ENCODE results near the gene SYNE1. TPM values are rescaled to one million over a fixed set of nuclear protein-coding genes. Genes with fewer than 3 reads are reported as not detected.
A peak's percentile ranks its signal among the peaks of the same experiment; 100 is the strongest.

The SYNE1 gene
- total RNA-seq, 2 experiments from 2014 or later, result 25.8 to 25.9 TPM

DNA sequence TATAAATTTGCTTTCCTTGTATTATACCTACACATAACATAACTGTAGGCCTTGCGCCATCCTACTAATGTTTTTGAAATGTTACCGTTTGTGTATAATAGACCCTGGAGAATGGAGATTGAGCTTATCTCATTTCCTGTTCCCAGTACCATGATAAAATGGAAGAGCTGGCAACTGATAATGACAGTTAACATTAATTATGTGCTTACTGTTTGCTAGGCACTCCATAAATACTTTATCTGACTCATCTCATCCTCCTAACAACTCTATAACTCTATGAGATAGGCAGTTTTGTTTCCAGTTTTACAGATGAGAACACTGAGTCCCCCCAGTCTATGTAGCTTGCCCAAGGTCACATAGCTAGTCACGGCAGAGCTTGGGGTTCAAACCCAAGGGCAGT is 396.7 kb downstream of the SYNE1 start:
- Mint-ChIP-seq H3K4me1 (ENCODE audit: low read depth) (peaks cover 3% of the 10 kb centered on the region), H3K27me3 (no peaks in the 10 kb centered on the region), H3K4me3 (no peak overlapping the region), H3K36me3 (peaks cover 20% of the 10 kb centered on the region), H3K27ac (no peak overlapping the region), H3K9me3 (no peaks in the 10 kb centered on the region)
- ChIA-PET CTCF (interaction anchor here (1.0 kb wide), 1 partner anchor 33 kb away, joined by 3 read pairs; no protein-coding TSS in a partner anchor), POLR2A (no interaction called here)
- intact Hi-C loops (cut with micrococcal nuclease), result no loop called here
- no peak for DNase-seq

DNA sequence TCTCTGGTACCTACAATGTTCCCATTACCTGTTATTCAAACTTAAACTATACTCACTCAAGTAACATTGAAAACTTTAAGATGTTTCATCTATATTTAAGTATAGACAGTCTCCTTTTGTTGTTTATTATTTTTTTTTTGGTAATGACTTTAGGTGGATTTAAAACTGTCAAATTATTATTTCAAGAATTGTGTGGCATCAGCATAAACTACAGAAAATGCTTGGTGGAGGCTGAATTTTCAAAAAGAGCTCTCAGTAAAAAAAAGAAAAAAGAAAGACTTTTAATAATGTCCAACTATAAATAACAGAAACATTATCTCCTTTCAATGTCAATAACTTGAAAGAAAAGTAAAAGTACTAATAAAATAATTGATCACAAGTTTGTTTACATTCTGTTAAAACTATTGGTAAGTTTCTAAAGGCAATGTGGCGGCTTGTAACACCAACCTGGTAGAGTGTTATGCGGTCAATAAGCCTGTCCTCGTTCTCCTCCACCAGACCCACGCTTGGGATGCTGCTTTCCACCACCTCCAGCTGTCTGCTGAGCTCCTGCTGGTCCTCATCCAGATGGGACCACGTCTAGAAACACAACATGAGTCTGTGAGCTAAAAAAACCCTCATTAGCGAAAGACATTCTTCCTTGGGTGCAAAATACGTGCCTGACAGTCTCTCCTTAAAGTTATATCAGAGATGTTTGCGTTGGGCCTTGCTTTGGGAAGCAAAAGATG is 400.6 kb downstream of the SYNE1 start:
- H3K27ac Mint-ChIP-seq, result no peak overlapping the region
- no peak overlapping the region for H3K4me3 Mint-ChIP-seq
- peaks cover 26% of the 10 kb centered on the region for H3K4me1 Mint-ChIP-seq (ENCODE audit: low read depth)
- DNase-seq, result no peak
- ChIA-PET CTCF (interaction anchor here (0.6 kb wide), 1 partner anchor 84 kb away, joined by 3 read pairs; no protein-coding TSS in a partner anchor), POLR2A (no interaction called here)
- no peaks in the 10 kb centered on the region for H3K9me3 Mint-ChIP-seq
- H3K36me3 Mint-ChIP-seq, result peaks cover 17% of the 10 kb centered on the region
- H3K27me3 Mint-ChIP-seq, result no peaks in the 10 kb centered on the region
- intact Hi-C loops (cut with micrococcal nuclease), result no loop called here

DNA sequence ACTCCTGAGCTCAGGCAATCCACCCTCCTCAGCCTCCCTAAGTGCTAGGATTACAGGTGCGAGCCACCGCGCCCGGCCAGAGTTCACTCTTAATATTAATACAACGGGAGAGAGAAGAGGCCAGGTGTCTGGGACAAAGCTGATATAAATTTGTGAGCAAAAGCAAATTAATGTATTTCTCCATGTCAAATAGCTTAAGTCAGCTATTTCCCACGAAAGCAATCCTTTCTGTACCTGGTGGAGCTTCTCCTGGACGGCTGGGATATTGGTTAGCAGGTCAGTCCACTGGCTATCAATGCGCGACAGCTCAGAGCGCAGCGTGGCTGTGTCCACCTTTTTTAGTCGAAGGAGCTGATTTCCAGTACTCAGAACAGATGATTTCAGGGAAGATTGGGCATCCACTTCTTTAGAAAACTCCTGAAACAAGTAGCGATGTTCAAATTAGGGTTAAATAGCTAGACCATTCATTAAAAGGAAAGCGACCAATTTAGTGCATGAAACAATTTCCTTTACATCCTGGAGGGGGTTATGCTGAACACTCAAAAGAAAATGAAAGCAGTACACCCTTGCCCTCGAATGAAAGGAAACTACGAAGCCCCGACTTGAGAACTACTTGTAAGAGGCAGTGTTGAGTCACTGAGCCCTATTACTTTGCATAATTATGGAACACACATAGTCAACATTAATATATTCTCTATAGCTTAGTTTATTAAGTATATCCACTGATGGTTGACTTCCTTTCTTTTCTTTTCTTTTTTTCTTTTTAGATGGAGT is 403.4 kb downstream of the SYNE1 start:
- intact Hi-C loops (cut with micrococcal nuclease), result loop anchor here (1.0 to 2.0 kb wide), 2 partner anchors 51 to 62 kb away; no protein-coding TSS in a partner anchor
- Mint-ChIP-seq H3K4me1 (ENCODE audit: low read depth) (peaks cover 26% of the 10 kb centered on the region), H3K27me3 (no peaks in the 10 kb centered on the region), H3K36me3 (peaks cover 13% of the 10 kb centered on the region), H3K27ac (peak overlapping the region; percentile 74), H3K4me3 (peak overlapping the region; percentile 67), H3K9me3 (no peaks in the 10 kb centered on the region)
- POLR2A ChIA-PET, result interaction anchor here (0.7 to 1.2 kb wide), 3 partner anchors 16 to 68 kb away, joined by 4 to 7 read pairs (median 4); no protein-coding TSS in a partner anchor
- CTCF ChIA-PET, result interaction anchor here (0.8 to 2.0 kb wide), 8 partner anchors 11 to 109 kb away, joined by 3 to 7 read pairs (median 4); no protein-coding TSS in a partner anchor
- peak; percentile 25 for DNase-seq

DNA sequence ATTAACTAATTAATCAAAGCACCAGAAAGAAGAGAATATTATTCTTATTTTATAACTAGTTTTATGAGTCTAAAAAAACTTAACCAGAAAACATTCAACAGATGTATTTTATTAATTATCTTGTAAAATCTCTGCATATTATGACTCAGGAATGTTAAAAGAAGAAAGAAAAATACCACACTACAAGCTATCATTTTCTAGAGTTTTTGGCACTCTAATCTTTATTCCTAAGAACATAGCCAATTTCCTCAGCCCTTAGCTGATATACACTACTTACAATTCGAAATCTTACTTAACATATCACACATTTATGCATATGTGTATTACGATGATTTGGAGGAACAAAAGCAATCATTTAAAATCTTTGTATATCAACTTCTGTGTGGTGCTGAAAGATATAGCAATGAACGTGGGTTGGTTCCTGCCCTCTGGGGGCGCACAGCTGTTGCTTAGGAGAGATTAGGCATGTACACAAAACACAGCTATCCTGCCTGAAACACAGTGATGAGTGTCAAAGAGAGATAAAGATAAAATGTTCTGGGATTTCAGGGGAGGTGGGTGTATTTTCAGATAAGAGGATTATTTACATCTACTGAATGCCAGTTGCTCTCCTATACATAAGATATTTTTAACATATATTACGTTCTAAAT is 404.5 kb downstream of the SYNE1 start:
- ChIA-PET POLR2A (interaction anchor here (1.2 kb wide), 1 partner anchor 69 kb away, joined by 7 read pairs; no protein-coding TSS in a partner anchor), CTCF (interaction anchor here (0.8 to 2.0 kb wide), 4 partner anchors 10 to 106 kb away, joined by 3 to 6 read pairs (median 4); no protein-coding TSS in a partner anchor)
- intact Hi-C loops (cut with micrococcal nuclease), result loop anchor here (2.0 kb wide), 1 partner anchor 50 kb away; no protein-coding TSS in a partner anchor
- H3K36me3 Mint-ChIP-seq, result peaks cover 12% of the 10 kb centered on the region
- no peaks in the 10 kb centered on the region for H3K9me3 Mint-ChIP-seq
- H3K27ac Mint-ChIP-seq, result peak overlapping the region; percentile 70
- H3K4me3 Mint-ChIP-seq, result peak overlapping the region; percentile 67
- DNase-seq, result peak; percentile 54
- peaks cover 23% of the 10 kb centered on the region for H3K4me1 Mint-ChIP-seq (ENCODE audit: low read depth)
- no peaks in the 10 kb centered on the region for H3K27me3 Mint-ChIP-seq

DNA sequence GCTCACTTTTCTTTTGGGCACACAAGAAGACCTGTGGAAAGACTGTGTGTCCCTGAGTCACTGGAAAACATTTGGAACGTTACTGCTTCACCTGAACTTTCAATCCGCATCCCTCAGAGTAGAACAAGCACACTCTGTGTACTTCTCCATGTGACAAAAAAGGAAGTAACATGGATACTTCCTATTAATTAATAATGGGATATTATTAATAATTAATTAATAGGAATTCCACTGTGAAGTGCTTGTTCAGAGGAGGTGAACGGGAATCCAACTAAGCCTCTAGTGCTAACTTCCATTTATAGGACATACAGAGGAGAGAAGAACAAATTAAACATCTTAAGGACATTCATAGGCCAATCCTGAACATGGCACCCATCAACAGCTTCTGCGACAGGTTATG is 407.8 kb downstream of the SYNE1 start:
- ChIA-PET POLR2A (no interaction called here), CTCF (interaction anchor here (0.7 to 1.2 kb wide), 3 partner anchors 12 to 23 kb away, joined by 3 to 5 read pairs (median 4); no protein-coding TSS in a partner anchor)
- Mint-ChIP-seq H3K27ac (no peak overlapping the region), H3K27me3 (no peaks in the 10 kb centered on the region), H3K4me1 (ENCODE audit: low read depth) (peaks cover 20% of the 10 kb centered on the region), H3K9me3 (no peaks in the 10 kb centered on the region), H3K36me3 (peaks cover 17% of the 10 kb centered on the region), H3K4me3 (no peak overlapping the region)
- no peak for DNase-seq
- intact Hi-C loops (cut with micrococcal nuclease), result no loop called here

DNA sequence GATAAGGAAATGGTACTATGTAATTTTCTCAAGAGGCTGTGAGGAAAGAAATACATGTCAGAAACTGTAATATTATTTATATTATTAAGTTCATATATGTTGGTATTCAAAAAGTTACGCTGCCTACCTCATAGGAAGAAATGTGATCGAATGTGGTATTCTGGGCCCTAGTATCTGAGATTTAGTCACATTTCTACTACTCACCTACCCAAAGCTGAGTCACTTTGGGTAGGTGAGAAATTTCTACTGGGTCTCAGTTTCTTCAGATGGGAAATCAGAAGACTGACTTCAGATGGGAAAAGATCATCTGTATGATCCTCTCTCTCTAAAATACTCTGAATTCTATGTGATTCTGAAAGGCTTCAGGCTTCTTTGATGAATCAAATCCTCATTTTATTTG is 411.0 kb downstream of the SYNE1 start:
- CTCF ChIA-PET, result interaction anchor here (0.6 to 1.7 kb wide), 2 partner anchors 20 to 81 kb away, joined by 4 to 5 read pairs; no protein-coding TSS in a partner anchor
- Mint-ChIP-seq H3K27ac (no peak overlapping the region), H3K36me3 (peaks cover 38% of the 10 kb centered on the region), H3K4me3 (no peak overlapping the region), H3K9me3 (peaks cover 14% of the 10 kb centered on the region), H3K4me1 (ENCODE audit: low read depth) (peaks cover 3% of the 10 kb centered on the region), H3K27me3 (no peaks in the 10 kb centered on the region)
- POLR2A ChIA-PET, result no interaction called here
- DNase-seq, result no peak
- intact Hi-C loops (cut with micrococcal nuclease), result no loop called here

DNA sequence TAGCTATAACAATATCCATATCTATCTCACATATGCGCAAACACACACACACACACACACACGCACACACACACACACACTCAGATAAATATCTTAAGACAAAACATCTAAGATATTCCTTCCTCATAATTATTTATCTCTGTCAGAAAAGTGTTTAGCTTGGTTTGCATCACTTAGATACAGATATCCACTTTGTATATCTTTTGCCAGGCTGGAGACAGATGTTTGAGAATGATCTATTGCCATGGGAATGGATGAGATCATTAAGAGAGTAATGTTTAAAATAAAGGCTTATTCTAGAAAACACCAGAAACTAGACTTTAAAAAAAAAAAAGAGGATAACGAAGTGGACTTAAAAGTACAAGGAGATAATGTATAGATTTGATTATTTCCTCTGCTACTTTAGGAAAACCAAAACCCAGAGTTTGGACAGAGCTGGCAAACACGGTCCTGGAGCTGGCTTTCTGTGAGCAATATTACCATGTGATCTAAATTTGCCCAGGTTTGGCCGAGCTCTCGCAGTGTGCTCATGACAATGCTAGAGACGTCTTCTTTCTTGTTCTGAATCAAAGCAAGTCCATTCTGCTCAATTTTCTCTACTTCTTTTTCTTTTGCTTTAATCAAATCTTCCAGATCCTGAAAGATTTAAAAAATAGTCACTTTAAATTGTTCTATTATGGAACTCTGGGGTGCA is 411.8 kb downstream of the SYNE1 start:
- Mint-ChIP-seq H3K9me3 (peaks cover 14% of the 10 kb centered on the region), H3K27ac (no peak overlapping the region), H3K4me1 (ENCODE audit: low read depth) (peaks cover 3% of the 10 kb centered on the region), H3K36me3 (peaks cover 40% of the 10 kb centered on the region), H3K4me3 (no peak overlapping the region), H3K27me3 (no peaks in the 10 kb centered on the region)
- POLR2A ChIA-PET, result no interaction called here
- intact Hi-C loops (cut with micrococcal nuclease), result no loop called here
- no peak for DNase-seq
- CTCF ChIA-PET, result interaction anchor here (0.6 kb wide), 1 partner anchor 107 kb away, joined by 3 read pairs; no protein-coding TSS in a partner anchor

DNA sequence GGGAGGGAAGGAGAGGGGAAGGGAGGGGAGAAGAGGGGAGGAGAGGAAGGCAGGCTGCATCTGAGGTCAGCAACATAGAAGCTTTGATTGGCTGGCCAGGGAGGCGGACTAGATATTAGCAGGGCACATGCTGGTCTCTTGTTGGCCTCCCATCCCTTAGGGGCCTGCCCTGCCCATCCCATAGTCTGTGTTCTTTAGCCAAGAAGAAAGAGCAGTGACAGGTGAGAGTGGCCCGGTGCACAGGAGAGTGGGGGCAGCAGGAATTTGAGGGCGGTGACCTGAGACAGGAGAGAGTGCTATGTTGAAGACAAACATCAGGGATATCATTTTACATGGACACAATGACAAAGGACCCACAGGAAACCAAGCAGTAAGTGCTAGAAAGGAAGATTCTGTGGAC is 413.5 kb downstream of the SYNE1 start:
- H3K4me3 Mint-ChIP-seq, result no peak overlapping the region
- peaks cover 44% of the 10 kb centered on the region for H3K36me3 Mint-ChIP-seq
- POLR2A ChIA-PET, result interaction anchor here (1.0 kb wide), 1 partner anchor 22 kb away, joined by 3 read pairs; no protein-coding TSS in a partner anchor
- no peak overlapping the region for H3K27ac Mint-ChIP-seq
- intact Hi-C loops (cut with micrococcal nuclease), result no loop called here
- peaks cover 14% of the 10 kb centered on the region for H3K9me3 Mint-ChIP-seq
- DNase-seq, result no peak
- CTCF ChIA-PET, result no interaction called here
- no peaks in the 10 kb centered on the region for H3K27me3 Mint-ChIP-seq
- H3K4me1 Mint-ChIP-seq (ENCODE audit: low read depth), result peaks cover 3% of the 10 kb centered on the region

DNA sequence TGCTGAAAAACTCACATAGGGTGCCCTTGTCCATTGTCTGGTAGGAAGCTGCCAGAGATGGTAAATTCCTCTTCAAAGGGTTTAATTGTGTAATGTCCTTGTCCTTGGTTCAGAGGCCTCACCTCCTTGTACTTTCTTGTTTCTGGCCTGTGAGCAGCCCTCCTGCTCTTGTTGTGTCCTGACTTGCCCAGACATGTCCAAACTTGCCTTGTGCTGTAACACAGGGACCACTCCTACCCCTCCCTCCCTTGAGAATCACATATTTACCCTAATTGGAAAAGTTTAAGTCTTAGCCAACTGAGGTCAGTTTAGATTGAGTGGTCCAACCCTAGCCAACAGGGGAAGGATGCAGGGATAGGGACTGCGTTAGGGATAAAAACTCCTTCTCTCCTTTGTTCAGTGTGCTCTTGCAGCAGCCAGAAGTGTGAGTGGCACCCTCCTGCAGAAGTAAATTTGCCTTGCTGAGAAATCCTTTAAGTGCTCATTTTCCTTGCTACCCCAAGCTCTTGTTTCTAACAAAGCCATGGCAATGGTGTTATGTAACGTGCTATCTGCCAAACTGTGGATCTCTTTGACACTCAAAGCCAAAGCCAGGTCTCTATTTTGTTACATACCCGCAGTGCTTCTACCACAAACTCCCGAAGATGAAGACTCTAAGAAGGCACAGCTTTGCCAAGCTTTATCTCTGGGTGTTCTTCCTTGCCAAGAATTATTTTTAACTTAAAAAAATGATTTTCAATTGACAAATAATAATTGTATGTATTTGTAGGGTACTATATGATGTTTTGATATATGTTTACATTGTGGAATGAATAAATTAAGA is 415.1 kb downstream of the SYNE1 start:
- no peak overlapping the region for H3K4me3 Mint-ChIP-seq
- peaks cover 14% of the 10 kb centered on the region for H3K9me3 Mint-ChIP-seq
- H3K4me1 Mint-ChIP-seq (ENCODE audit: low read depth), result peaks cover 3% of the 10 kb centered on the region
- intact Hi-C loops (cut with micrococcal nuclease), result no loop called here
- ChIA-PET CTCF (interaction anchor here (1.8 kb wide), 1 partner anchor 11 kb away, joined by 4 read pairs; no protein-coding TSS in a partner anchor), POLR2A (no interaction called here)
- peak overlapping the region; percentile 54 for H3K27ac Mint-ChIP-seq
- no peak for DNase-seq
- no peaks in the 10 kb centered on the region for H3K27me3 Mint-ChIP-seq
- peaks cover 45% of the 10 kb centered on the region for H3K36me3 Mint-ChIP-seq

DNA sequence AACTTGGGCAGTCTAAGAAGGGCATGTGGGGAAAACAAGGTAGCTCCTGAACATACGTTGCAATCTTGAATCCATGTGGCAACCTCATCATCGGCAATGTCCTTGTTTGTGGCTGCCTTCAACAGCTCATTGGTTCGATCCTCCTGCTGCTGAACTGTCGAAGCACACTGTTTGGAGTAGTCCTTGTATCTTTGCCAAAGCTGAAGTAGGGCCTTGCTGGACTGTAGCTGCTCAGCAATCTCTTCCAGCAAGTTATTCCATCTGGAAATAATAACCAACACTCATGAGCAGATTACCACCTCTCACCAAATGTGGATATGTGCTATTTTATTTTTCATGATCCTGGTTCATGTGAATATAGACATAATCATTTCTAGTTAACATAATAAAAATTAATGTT is 416.4 kb downstream of the SYNE1 start:
- intact Hi-C loops (cut with micrococcal nuclease), result no loop called here
- Mint-ChIP-seq H3K9me3 (peaks cover 14% of the 10 kb centered on the region), H3K36me3 (peaks cover 48% of the 10 kb centered on the region), H3K4me3 (no peak overlapping the region), H3K27me3 (no peaks in the 10 kb centered on the region), H3K27ac (no peak overlapping the region), H3K4me1 (ENCODE audit: low read depth) (no peaks in the 10 kb centered on the region)
- ChIA-PET POLR2A (no interaction called here), CTCF (no interaction called here)
- DNase-seq, result no peak

DNA sequence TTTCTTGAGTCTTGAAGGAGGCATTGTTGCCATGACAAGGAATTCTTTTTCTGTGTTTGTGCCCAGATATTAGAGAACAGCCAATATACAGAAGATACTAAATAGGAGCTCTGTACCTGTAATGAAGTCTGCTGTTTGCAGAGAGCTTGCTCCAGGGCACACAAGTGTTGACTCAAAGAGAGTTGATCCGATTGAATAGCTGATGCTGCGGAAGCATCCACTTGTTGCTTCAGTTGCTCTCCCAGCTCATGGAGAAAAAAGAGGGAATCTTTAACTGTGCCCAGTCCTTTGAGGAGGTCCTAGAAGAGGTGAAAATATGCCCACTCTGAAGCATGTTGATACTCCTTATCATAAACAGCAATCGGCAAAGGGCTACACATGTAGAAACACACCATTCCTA is 418.3 kb downstream of the SYNE1 start:
- Mint-ChIP-seq H3K36me3 (peaks cover 44% of the 10 kb centered on the region), H3K4me1 (ENCODE audit: low read depth) (no peaks in the 10 kb centered on the region), H3K27me3 (no peaks in the 10 kb centered on the region), H3K27ac (no peak overlapping the region), H3K4me3 (no peak overlapping the region), H3K9me3 (peaks cover 14% of the 10 kb centered on the region)
- POLR2A ChIA-PET, result interaction anchor here (0.7 kb wide), 1 partner anchor 35 kb away, joined by 3 read pairs; no protein-coding TSS in a partner anchor
- intact Hi-C loops (cut with micrococcal nuclease), result no loop called here
- DNase-seq, result no peak
- CTCF ChIA-PET, result interaction anchor here (1.1 kb wide), 1 partner anchor 13 kb away, joined by 3 read pairs; no protein-coding TSS in a partner anchor
